Raji (cell line): Measurements from ENCODE around the gene GPR15LG.

ENCODE experiments used
- POLR2A ChIP-seq: IDR thresholded peaks from 2 replicates; pipeline ENCODE4 v1.6.1; 2011; ENCODE audit warnings: low read depth, low read length, control low read depth; ENCODE audit not compliant: insufficient read depth

Gene GPR15LG

DNA sequence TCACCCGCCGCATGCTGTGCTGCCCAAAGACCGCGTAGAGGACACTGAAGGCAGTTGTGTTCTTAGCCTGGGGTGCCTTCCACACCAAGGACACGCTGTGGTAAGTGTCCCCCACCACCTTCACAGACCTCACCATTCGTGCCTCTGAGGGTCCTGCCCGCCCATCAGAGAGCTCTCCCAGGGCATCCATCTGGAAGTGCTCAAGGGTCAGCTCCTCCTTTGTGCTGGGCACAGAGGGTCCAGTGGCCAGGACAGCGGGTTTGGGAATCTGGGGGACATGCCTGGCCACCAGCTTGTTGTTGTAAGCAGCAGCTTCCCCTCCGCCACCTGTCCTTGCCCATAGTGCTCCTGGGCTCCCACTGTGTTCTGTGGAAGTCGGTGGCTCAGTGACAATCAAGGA is 58.8 kb downstream of the GPR15LG start:
- no peak for TF ChIP-seq POLR2A

- TF ChIP-seq POLR2A = no peak
These were observed 60.3 kb downstream of the GPR15LG start for GRCh38 chr10:84233940-84234339.

- TF ChIP-seq POLR2A = no peak
These were observed 60.9 kb downstream of the GPR15LG start for GRCh38 chr10:84234479-84234878.
